ENCODE data around the gene KCNA2. TPM values are rescaled to one million over a fixed set of nuclear protein-coding genes. Genes with fewer than 3 reads are reported as not detected.

The KCNA2 gene
- total RNA-seq, 2 donors from 2014 or later: 2.0 to 3.1 TPM

GRCh38 chr1:110615548-110616130 is 9.5 kb upstream of the KCNA2 start:
- no peaks in the 10 kb centered on the region for H3K9me3 ChIP-seq
- no peaks in the 10 kb centered on the region for H3K27me3 ChIP-seq (replicated peaks; ENCODE audit: insufficient read depth)
- ATAC-seq (ENCODE audit: insufficient number of reproducible peaks, low FRiP score, low read depth) (no peak), DNase-seq (ENCODE audit: low spot score) (no peak)
- H3K36me3 ChIP-seq: no peaks in the 10 kb centered on the region
- H3K4me3 ChIP-seq: no peak overlapping the region
- TF ChIP-seq CTCF (IDR thresholded peaks at IDR 0.05): peak; percentile 73
- H3K27ac ChIP-seq: no peak overlapping the region
- H3K4me1 ChIP-seq (ENCODE audit: control insufficient read depth in 1 of 2, low read depth in 2 of 2): peaks cover 0 to 9% of the 10 kb centered on the region in 2 donors

- DNase-seq (ENCODE audit: low spot score): no peak
- ATAC-seq (ENCODE audit: insufficient number of reproducible peaks, low FRiP score, low read depth): no peak
- Histone ChIP-seq H3K27ac (no peak overlapping the region), H3K9me3 (no peaks in the 10 kb centered on the region), H3K4me3 (no peak overlapping the region), H3K36me3 (no peaks in the 10 kb centered on the region), H3K4me1 (ENCODE audit: control insufficient read depth in 1 of 2, low read depth in 2 of 2) (peaks cover 4 to 9% of the 10 kb centered on the region in 2 donors), H3K27me3 (replicated peaks; ENCODE audit: insufficient read depth) (no peaks in the 10 kb centered on the region)
- no peak for TF ChIP-seq CTCF (IDR thresholded peaks at IDR 0.05)
These were observed 6.0 kb upstream of the KCNA2 start for GRCh38 chr1:110612060-110612745.

GRCh38 chr1:110610696-110611286 is 4.6 kb upstream of the KCNA2 start:
- DNase-seq (ENCODE audit: low spot score) (no peak), ATAC-seq (ENCODE audit: insufficient number of reproducible peaks, low FRiP score, low read depth) (no peak)
- Histone ChIP-seq H3K27ac (no peak overlapping the region), H3K4me3 (no peak overlapping the region), H3K4me1 (ENCODE audit: control insufficient read depth in 1 of 2, low read depth in 2 of 2) (peaks cover 7 to 9% of the 10 kb centered on the region in 2 donors), H3K27me3 (replicated peaks; ENCODE audit: insufficient read depth) (no peaks in the 10 kb centered on the region), H3K9me3 (no peaks in the 10 kb centered on the region), H3K36me3 (no peaks in the 10 kb centered on the region)
- TF ChIP-seq CTCF (IDR thresholded peaks at IDR 0.05): no peak

- Histone ChIP-seq H3K27me3 (replicated peaks; ENCODE audit: insufficient read depth) (no peaks in the 10 kb centered on the region), H3K9me3 (no peaks in the 10 kb centered on the region), H3K27ac (no peak overlapping the region), H3K4me3 (no peak overlapping the region), H3K4me1 (ENCODE audit: control insufficient read depth in 1 of 2, low read depth in 2 of 2) (peaks cover 9 to 10% of the 10 kb centered on the region in 2 donors), H3K36me3 (no peaks in the 10 kb centered on the region)
- ATAC-seq (ENCODE audit: insufficient number of reproducible peaks, low FRiP score, low read depth) (no peak), DNase-seq (ENCODE audit: low spot score) (no peak)
- TF ChIP-seq CTCF (IDR thresholded peaks at IDR 0.05): no peak
These were observed 3.9 kb upstream of the KCNA2 start for GRCh38 chr1:110610084-110610483.

- H3K27me3 ChIP-seq (replicated peaks; ENCODE audit: insufficient read depth): no peaks in the 10 kb centered on the region
- DNase-seq (ENCODE audit: low spot score): no peak
These were observed 2.1 kb upstream of the KCNA2 start for GRCh38 chr1:110608247-110608646.

More at GRCh38 chr1:110608247-110608646, 2.1 kb upstream of the KCNA2 start:
- Histone ChIP-seq H3K27ac (no peak overlapping the region), H3K4me1 (ENCODE audit: control insufficient read depth in 1 of 2, low read depth in 2 of 2) (peaks cover 9 to 10% of the 10 kb centered on the region in 2 donors), H3K4me3 (no peak overlapping the region), H3K9me3 (no peaks in the 10 kb centered on the region), H3K36me3 (no peaks in the 10 kb centered on the region)
- no peak for ATAC-seq (ENCODE audit: insufficient number of reproducible peaks, low FRiP score, low read depth)
- no peak for TF ChIP-seq CTCF (IDR thresholded peaks at IDR 0.05)

Measured in thoracic aorta (tissue), 2 donors.